Hepatocyte (in vitro differentiated cells): ENCODE results near the gene TMIGD3.
A peak's percentile ranks its signal among the peaks of the same experiment; 100 is the strongest.

Source experiments
- CTCF ChIP-seq: fragments of 200-600 bp; sonication (generic); IDR thresholded peaks from 2 replicates; pipeline ENCODE4 v1.5.1; 2016; ENCODE audit warnings: antibody characterized with exemption, mild to moderate bottlenecking; ENCODE audit not compliant: poor library complexity
- EZH2phosphoT487 ChIP-seq: fragments of 200-600 bp; sonication (generic); IDR thresholded peaks from one replicate; pipeline ENCODE4 v1.6.1; 2018; ENCODE audit warnings: antibody characterized with exemption, mild to moderate bottlenecking, low read depth, moderate library complexity; ENCODE audit not compliant: unreplicated experiment, severe bottlenecking

- TF ChIP-seq CTCF = peak; percentile 45
- no peak for TF ChIP-seq EZH2phosphoT487
These were observed 61.8 kb downstream of the TMIGD3 start for GRCh38 chr1:111441573-111442192.
